ENCODE results near the gene KIF2C. TPM values are rescaled to one million over a fixed set of nuclear protein-coding genes. Genes with fewer than 3 reads are reported as not detected.
"Not testable (repeated sequence)": the region's sequence is repeated elsewhere in the genome, so short reads cannot be mapped to it uniquely, and the experiment has no call there.

Gene KIF2C
- polyA plus RNA-seq, 1 donor from 2014 or later, result 1.5 TPM

- Histone ChIP-seq H3K9me3 (ENCODE audit: low read length) (no peaks in the 10 kb centered on the region), H3K27me3 (ENCODE audit: insufficient read depth, low read depth, low read length) (no peaks in the 10 kb centered on the region), H3K27ac (ENCODE audit: low read length) (no peak overlapping the region), H3K79me2 (replicated peaks; ENCODE audit: insufficient read depth, low read length) (no peaks in the 10 kb centered on the region), H3K36me3 (ENCODE audit: insufficient read depth, low read length) (no peaks in the 10 kb centered on the region), H3K4me3 (ENCODE audit: low read length) (no peak overlapping the region), H3K9ac (ENCODE audit: low read length) (no peak overlapping the region), H2AFZ (ENCODE audit: low read depth, low read length) (no peak overlapping the region), H4K20me1 (ENCODE audit: insufficient read depth) (no peaks in the 10 kb centered on the region), H3F3A (ENCODE audit: insufficient read depth, low read length, poor library complexity, severe bottlenecking) (no peaks in the 10 kb centered on the region), H3K9me2 (ENCODE audit: insufficient read depth, low read length) (no peaks in the 10 kb centered on the region), H3K4me2 (ENCODE audit: low read length) (no peak overlapping the region)
- TF ChIP-seq POLR2AphosphoS5 (IDR thresholded peaks at IDR 0.05) (no peak), TAF1 (IDR thresholded peaks at IDR 0.05; ENCODE audit: low read depth) (no peak), EP300 (conservative IDR thresholded peaks at IDR 0.05; ENCODE audit: poor library complexity, severe bottlenecking) (no peak), SMC3 (conservative IDR thresholded peaks at IDR 0.05; ENCODE audit: poor library complexity) (no peak), MXI1 (conservative IDR thresholded peaks at IDR 0.05; ENCODE audit: poor library complexity, severe bottlenecking) (no peak)
Observed at GRCh38 chr1:44760876-44761275, 21.2 kb downstream of the KIF2C start.

DNA sequence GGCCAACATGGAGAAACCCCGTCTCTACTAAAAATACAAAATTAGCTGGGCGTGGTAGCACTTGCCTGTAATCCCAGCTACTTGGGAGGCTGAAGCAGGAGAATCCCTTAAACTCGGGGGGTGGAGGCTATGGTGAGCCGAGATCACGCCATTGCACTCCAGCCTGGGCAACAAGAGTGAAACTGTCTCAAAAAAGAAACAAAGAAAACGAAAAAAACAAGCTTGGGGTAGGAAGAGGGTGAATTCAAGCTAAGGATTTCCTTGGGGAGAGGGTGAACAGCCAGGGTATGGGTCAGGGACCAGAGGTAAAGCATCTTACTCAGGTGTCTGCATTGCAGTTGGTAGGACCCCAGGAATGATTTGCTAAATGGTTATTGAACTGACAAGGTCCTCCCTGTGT, 26.8 kb downstream of the KIF2C start:
- H3K36me3 ChIP-seq (ENCODE audit: insufficient read depth, low read length); H3K27ac ChIP-seq (ENCODE audit: low read length); H3K9me3 ChIP-seq (ENCODE audit: low read length); H4K20me1 ChIP-seq (ENCODE audit: insufficient read depth); H3K9me2 ChIP-seq (ENCODE audit: insufficient read depth, low read length); H3F3A ChIP-seq (ENCODE audit: insufficient read depth, low read length, poor library complexity, severe bottlenecking); H3K4me2 ChIP-seq (ENCODE audit: low read length); H3K9ac ChIP-seq (ENCODE audit: low read length); H3K4me3 ChIP-seq (ENCODE audit: low read length); H3K27me3 ChIP-seq (ENCODE audit: insufficient read depth, low read depth, low read length); H2AFZ ChIP-seq (ENCODE audit: low read depth, low read length); H3K79me2 ChIP-seq (replicated peaks; ENCODE audit: insufficient read depth, low read length): not testable (repeated sequence)

GRCh38 chr1:44775078-44775929, 35.7 kb downstream of the KIF2C start, which contains the start of gene RPS8:
Gene RPS8 (plus strand): TSS chr1:44775540. CDS start chr1:44775597, 57 bp downstream.
- no peaks in the 10 kb centered on the region for H3K9me2 ChIP-seq (ENCODE audit: insufficient read depth, low read length)
- H3F3A ChIP-seq (ENCODE audit: insufficient read depth, low read length, poor library complexity, severe bottlenecking), result no peaks in the 10 kb centered on the region
- H3K4me2 ChIP-seq (ENCODE audit: low read length), result peak within 1 kb of the TSS; percentile 75
- H4K20me1 ChIP-seq (ENCODE audit: insufficient read depth), result peaks cover 2% of the 10 kb centered on the region
- H3K27ac ChIP-seq (ENCODE audit: low read length), result peak within 1 kb of the TSS; percentile 96
- H3K9me3 ChIP-seq (ENCODE audit: low read length), result no peaks in the 10 kb centered on the region
- peaks cover 10% of the 10 kb centered on the region for H3K79me2 ChIP-seq (replicated peaks; ENCODE audit: insufficient read depth, low read length)
- H2AFZ ChIP-seq (ENCODE audit: low read depth, low read length), result peak within 1 kb of the TSS; percentile 99
- H3K36me3 ChIP-seq (ENCODE audit: insufficient read depth, low read length), result no peaks in the 10 kb centered on the region
- TF ChIP-seq, protein P1, sequence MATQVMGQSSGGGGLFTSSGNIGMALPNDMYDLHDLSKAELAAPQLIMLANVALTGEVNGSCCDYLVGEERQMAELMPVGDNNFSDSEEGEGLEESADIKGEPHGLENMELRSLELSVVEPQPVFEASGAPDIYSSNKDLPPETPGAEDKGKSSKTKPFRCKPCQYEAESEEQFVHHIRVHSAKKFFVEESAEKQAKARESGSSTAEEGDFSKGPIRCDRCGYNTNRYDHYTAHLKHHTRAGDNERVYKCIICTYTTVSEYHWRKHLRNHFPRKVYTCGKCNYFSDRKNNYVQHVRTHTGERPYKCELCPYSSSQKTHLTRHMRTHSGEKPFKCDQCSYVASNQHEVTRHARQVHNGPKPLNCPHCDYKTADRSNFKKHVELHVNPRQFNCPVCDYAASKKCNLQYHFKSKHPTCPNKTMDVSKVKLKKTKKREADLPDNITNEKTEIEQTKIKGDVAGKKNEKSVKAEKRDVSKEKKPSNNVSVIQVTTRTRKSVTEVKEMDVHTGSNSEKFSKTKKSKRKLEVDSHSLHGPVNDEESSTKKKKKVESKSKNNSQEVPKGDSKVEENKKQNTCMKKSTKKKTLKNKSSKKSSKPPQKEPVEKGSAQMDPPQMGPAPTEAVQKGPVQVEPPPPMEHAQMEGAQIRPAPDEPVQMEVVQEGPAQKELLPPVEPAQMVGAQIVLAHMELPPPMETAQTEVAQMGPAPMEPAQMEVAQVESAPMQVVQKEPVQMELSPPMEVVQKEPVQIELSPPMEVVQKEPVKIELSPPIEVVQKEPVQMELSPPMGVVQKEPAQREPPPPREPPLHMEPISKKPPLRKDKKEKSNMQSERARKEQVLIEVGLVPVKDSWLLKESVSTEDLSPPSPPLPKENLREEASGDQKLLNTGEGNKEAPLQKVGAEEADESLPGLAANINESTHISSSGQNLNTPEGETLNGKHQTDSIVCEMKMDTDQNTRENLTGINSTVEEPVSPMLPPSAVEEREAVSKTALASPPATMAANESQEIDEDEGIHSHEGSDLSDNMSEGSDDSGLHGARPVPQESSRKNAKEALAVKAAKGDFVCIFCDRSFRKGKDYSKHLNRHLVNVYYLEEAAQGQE (IDR thresholded peaks at IDR 0.05; ENCODE audit: borderline replicate concordance), result peak; percentile 95
- TF ChIP-seq, protein P2, sequence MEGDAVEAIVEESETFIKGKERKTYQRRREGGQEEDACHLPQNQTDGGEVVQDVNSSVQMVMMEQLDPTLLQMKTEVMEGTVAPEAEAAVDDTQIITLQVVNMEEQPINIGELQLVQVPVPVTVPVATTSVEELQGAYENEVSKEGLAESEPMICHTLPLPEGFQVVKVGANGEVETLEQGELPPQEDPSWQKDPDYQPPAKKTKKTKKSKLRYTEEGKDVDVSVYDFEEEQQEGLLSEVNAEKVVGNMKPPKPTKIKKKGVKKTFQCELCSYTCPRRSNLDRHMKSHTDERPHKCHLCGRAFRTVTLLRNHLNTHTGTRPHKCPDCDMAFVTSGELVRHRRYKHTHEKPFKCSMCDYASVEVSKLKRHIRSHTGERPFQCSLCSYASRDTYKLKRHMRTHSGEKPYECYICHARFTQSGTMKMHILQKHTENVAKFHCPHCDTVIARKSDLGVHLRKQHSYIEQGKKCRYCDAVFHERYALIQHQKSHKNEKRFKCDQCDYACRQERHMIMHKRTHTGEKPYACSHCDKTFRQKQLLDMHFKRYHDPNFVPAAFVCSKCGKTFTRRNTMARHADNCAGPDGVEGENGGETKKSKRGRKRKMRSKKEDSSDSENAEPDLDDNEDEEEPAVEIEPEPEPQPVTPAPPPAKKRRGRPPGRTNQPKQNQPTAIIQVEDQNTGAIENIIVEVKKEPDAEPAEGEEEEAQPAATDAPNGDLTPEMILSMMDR (IDR thresholded peaks at IDR 0.05; ENCODE audit: poor library complexity, severe bottlenecking), result peak; percentile 19
- TF ChIP-seq MXI1 (conservative IDR thresholded peaks at IDR 0.05; ENCODE audit: poor library complexity, severe bottlenecking) (peak; percentile 97), SMC3 (conservative IDR thresholded peaks at IDR 0.05; ENCODE audit: poor library complexity) (no peak), EP300 (conservative IDR thresholded peaks at IDR 0.05; ENCODE audit: poor library complexity, severe bottlenecking) (peak; percentile 80), TAF1 (IDR thresholded peaks at IDR 0.05; ENCODE audit: low read depth) (peak; percentile 95), EZH2 (IDR thresholded peaks at IDR 0.05; ENCODE audit: borderline replicate concordance, insufficient read depth, low read length, poor library complexity, severe bottlenecking) (no peak), POLR2AphosphoS5 (IDR thresholded peaks at IDR 0.05) (peak; percentile 98), RAD21 (conservative IDR thresholded peaks at IDR 0.05) (peak; percentile 13)
- H3K4me3 ChIP-seq (ENCODE audit: low read length), result peak within 1 kb of the TSS; percentile 81
- peak within 1 kb of the TSS; percentile 95 for H3K9ac ChIP-seq (ENCODE audit: low read length)
- H3K27me3 ChIP-seq (ENCODE audit: insufficient read depth, low read depth, low read length), result no peaks in the 10 kb centered on the region

Data from neural cell (in vitro differentiated cells).